ENCODE results near the gene TFEB. TPM values are rescaled to one million over a fixed set of nuclear protein-coding genes. Genes with fewer than 3 reads are reported as not detected.

Gene TFEB
- total RNA-seq, 1 donor from 2014 or later: 5.5 TPM

GRCh38 chr6:41706876-41707564 is 28.4 kb downstream of the TFEB start:
- no peak for DNase-seq (ENCODE audit: low read depth in 2 of 2)

GRCh38 chr6:41705996-41706835 is 29.2 kb downstream of the TFEB start:
- DNase-seq (ENCODE audit: low read depth in 2 of 2): peak; percentile 42 to 63

GRCh38 chr6:41705311-41705995 is 30.0 kb downstream of the TFEB start:
- no peak for DNase-seq (ENCODE audit: low read depth in 2 of 2)

GRCh38 chr6:41704656-41705310 is 30.6 kb downstream of the TFEB start:
- no peak for DNase-seq (ENCODE audit: low read depth in 2 of 2)

GRCh38 chr6:41704028-41704427 is 31.4 kb downstream of the TFEB start:
- no peak for DNase-seq (ENCODE audit: low read depth in 2 of 2)

- no peak for DNase-seq (ENCODE audit: low read depth in 2 of 2)
Measured at GRCh38 chr6:41702771-41703494, 32.5 kb downstream of the TFEB start.

GRCh38 chr6:41702089-41702745 is 33.2 kb downstream of the TFEB start:
- no peak for DNase-seq (ENCODE audit: low read depth in 2 of 2)

- DNase-seq (ENCODE audit: low read depth in 2 of 2): peak in 1 of 2 donors; percentile 50
Measured at GRCh38 chr6:41700463-41701347, 34.7 kb downstream of the TFEB start.

GRCh38 chr6:41699063-41699462 is 36.3 kb downstream of the TFEB start:
- DNase-seq (ENCODE audit: low read depth in 2 of 2): no peak

- peak; percentile 62 to 93 for DNase-seq (ENCODE audit: low read depth in 2 of 2)
Measured at GRCh38 chr6:41697861-41698781, 37.3 kb downstream of the TFEB start.

GRCh38 chr6:41696788-41697187 is 38.6 kb downstream of the TFEB start:
- DNase-seq (ENCODE audit: low read depth in 2 of 2): no peak

- DNase-seq (ENCODE audit: low read depth in 2 of 2): no peak
Measured at GRCh38 chr6:41695825-41696224, 39.6 kb downstream of the TFEB start.

- DNase-seq (ENCODE audit: low read depth in 2 of 2): no peak
Measured at GRCh38 chr6:41694815-41695526, 40.4 kb downstream of the TFEB start.

GRCh38 chr6:41693281-41694240 is 41.8 kb downstream of the TFEB start:
- no peak for DNase-seq (ENCODE audit: low read depth in 2 of 2)

GRCh38 chr6:41692730-41693129 is 42.7 kb downstream of the TFEB start:
- no peak for DNase-seq (ENCODE audit: low read depth in 2 of 2)

- no peak for DNase-seq (ENCODE audit: low read depth in 2 of 2)
Measured at GRCh38 chr6:41692080-41692675, 43.2 kb downstream of the TFEB start.
